Stimulated activated CD4-positive, alpha-beta T cell treated with anti-CD3 and anti-CD28 coated beads, Interleukin-15, amount 100 ng/mL, for 48 hours (primary cell): Measurements from ENCODE around the gene TBC1D19.

Experiments
- DNase-seq, 2 donors: peaks; one replicate each; pipeline ENCODE4 v3.0.0-alpha.2; 2020; ENCODE audit warnings: low read depth in 2 of 2

TBC1D19 gene

DNA sequence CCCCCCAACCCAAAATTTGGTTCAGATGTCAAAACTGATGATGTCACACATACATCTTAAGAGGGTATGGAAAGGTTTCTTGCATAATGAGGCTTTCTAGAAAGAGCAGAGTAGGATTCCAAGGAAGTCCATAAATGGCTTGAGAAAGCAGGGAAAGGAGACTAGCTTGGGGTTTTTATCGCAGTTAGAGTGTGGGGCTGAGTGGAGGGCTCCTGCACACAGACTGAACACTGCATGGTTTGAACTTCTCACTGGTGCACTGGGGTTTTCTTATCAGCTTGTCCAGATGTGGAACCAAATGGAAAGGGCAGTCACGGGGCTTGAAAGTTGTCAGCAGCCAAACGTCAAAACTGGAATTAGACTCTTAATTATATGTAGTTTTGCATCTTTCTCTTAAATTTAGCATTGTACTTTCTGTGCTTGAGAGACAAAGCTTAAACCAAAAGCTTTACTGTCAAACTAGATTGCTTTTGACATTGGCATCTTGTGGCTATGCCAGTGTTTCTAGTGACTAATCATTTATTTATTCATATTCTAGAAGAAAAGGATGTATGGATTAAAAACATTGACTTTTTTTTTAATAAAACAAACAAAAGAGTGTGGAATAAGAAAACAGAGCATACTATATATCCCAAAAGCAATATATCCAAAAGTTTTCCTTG lies 198.4 kb downstream of the TBC1D19 start:
- DNase-seq: no peak

DNA sequence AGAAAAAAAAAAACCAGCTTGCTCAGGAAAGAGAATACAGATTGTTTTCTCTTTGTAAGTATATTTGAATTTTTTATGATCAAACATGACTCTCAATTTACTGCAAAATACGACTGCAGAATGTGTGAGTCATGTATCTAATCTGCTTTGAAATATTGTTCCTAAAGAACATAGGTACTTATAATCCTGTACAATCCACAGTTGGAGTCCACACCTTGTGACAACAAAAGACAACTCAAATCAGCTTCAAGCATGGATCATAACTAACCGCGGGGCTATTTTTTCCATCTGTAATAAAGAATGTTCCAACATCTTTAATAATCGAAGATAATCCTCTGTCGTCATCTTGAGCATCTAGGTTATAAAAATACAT lies 198.9 kb downstream of the TBC1D19 start:
- no peak for DNase-seq

DNA sequence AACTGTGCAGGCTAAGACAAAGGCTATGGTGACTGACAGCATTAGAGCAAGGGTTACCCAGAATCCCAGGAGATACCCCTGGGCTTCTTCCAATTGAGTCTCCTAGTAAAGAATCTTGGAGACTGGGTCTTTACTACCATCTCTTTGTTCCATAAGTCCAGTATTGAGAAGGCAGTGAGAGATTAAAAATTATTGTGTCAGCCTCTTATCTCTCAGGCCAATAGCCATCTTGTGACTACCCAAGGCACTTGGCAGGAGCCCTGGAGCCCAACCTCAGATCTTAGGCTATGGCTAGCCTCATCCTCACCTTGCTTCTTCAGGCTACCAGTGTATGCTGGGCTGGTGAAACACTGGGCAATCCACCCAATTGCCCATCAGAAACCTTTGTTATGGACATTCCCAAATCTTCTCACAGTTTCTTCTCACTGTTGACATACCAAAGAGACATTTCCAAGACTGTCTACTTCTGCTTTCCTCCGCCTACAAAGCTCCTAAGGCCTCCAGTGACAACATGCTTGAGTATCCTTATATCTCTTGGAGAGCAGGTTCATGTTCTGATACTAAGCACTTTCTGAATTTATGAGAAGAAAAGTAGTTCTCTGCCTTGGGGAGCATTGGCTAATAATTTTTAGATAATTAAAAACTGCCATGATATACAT lies 200.5 kb downstream of the TBC1D19 start:
- DNase-seq: no peak

DNA sequence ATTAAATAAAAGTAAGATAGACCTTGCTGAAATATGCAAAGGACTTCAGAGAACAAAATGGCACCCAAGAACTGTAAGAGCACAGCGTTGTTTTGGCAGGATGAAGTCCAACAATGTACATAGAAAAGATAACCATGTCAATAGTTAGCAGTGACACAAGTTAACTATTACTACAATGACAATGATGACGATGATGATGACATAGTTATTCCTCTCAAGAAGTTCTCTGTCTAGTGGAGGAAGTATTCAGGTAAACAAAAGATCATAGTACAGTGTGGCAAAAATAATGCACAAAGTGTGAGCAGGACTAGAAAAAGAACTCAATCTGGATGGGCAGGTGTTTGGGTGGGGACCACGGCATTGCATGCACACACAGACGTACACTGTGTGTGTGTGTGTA lies 201.4 kb downstream of the TBC1D19 start:
- DNase-seq: no peak

DNA sequence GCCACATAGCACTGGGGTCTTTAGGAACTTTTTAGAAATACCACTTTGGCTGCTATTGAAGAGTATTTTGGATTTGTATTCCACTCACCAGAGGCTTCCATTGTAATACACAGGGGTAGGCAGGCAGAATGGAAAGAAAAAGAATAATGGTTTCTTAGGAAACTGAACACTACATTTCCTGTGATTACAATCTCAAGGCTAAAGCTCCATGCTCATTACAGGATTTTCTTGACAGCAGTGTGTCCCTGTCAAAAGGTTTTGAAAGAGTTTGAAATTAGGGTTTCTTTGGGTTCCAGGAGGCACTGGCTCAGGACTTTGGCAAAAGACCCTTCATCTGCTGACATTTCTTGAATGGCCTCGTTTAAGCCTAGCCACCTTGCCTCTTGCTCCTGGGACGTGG lies 201.9 kb downstream of the TBC1D19 start:
- no peak for DNase-seq

DNA sequence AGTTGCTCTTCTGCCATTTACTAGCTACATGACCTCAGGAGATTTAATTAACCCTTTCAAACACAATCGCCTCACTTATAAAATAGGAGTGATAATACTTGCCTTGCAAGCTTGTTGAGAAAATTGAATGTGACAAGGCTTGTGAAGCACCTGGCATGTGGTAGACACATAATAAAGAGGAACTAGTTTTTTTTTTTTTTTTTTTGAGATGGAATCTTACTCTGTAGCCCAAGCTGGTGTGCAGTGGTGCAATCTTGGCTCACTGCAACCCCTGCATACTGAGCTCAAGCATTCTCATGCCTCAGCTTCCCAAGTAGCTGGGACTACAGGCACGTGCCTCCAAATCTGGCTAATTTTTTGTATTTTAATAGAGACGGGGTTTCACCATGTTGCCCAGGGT lies 203.0 kb downstream of the TBC1D19 start:
- no peak for DNase-seq

DNA sequence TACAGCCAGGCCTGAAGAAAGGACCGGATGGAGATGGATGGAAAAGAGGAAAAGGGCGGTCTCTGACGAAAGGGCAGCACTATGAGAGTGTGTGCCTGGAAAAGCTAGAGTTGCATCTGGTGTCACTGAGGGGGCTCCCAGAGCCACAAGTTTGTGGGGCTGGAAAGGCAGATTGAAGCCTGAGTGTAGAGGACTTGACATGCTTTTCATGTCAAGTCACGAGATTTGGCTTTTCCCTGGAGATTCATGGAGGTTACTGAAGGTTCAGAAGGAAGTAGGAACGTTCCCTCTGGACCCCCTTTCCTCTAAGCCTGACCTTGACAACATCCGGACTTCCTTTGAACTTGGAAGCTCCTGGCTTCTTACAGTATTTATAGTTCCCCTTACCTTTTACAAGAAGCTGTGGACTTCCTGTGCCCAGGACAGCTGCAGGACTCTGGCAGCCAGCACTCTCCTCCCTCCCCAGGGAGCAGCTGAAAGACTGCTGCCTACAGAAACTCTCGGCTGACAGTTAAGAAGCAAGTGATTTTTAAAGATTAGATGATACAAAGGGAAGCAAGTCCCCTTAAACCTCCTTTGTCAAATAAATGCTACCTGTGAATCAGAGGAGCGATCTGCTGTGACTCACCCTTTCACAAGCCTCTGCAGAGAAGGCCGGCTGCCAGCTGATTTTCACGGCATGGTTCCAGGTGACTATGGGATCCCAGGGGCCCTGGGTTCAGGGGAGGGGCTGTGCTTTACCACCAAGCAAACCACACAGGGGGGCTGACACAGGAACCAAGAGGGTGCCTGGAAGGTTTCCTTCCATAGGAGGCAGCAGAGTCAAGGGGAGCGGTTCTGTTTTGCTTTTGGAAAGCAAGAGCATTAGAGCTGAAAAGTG lies 203.8 kb downstream of the TBC1D19 start:
- DNase-seq: peak; percentile 36 to 39

DNA sequence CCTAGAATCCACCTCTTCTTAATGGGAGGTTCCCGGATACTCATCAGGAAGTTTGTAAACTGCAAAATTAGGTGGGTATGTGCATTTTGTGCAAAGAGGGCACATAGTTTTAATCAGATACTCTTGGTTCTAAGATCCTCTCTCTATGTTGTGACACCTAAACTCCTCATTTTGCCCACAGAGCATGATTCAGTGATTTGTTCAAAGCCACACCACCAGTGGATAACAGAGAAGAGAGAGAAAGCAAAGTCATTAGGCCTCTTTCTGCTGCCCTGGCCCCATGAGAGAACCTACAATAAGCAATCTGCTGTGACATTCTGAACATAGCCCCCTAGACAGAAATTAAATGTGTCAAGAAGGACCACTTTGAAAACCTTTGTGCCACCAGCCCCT lies 204.5 kb downstream of the TBC1D19 start:
- no peak for DNase-seq

DNA sequence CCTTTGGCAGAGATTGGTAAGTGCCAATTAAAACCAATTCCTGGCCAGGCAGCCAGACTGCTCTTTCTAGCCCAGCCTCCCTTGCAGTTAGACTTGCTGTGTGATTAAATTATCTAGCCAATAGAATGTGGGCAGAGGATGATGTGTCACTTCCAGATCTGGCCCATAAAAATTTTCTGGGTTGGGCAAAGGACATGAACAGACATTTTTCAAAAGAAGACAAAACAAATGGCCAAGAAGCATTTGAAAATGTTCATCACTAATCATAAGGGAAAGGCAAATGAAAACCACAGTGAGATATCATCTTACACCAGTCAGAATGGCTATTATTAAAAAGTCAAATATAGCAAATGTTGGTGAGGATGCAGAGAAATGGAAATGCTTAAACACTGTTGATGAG lies 205.3 kb downstream of the TBC1D19 start:
- DNase-seq: no peak

DNA sequence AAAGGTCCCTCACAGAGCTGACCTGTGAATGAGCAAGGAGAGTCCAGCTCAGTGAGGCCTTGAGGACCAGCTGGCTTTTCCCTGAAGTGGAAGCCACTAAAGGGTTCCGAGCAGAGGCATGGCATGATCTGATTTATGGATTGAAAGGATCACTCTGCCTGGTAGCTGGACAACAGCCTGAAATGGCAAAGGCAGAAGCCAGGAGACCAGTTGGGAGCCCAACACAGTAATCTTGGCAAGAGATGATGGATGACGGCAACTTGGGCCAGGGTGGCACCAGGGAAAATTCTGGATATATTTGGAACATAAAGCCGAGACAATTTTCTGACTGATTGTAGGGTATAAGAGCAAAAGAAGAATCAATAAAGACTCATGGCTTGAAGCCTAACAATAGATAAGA lies 207.5 kb downstream of the TBC1D19 start:
- no peak for DNase-seq

DNA sequence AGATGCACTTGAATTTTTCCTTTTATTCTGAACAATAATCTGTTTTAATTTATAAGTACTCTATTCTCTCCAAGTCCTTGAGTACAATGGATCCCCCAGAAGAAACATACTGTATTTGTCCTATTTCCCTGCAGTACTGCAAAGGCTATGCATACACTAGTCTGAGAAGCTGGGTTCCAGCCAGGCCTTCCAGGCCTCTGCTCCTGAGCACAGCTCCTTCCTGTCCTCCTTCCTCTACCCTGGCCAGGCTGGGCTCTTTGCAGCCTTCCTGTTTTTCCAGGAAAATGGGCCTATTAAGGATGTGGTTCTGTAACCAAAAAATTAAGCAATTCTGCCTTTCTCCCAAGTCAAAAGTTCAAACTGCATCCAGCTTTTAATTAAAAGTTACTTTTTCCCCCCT lies 208.8 kb downstream of the TBC1D19 start:
- no peak for DNase-seq

DNA sequence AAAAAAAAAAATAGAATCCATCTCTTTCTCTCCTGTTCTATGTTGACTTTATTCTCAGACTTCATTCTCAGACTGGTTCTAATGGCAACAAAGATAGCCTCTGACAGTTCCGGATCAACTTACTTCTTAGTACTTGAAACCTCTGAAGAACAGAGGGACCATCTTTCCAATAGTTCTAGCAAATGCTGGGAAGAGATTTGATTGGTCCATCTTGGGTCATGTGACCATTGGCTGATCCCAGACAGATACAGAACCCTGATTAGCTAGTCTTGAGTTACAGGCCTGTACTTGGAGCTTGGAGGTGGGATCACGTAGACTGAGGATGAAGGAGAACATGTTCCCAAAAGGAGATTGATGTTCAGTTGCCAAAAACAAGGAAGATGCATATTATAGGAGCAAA lies 209.9 kb downstream of the TBC1D19 start:
- no peak for DNase-seq

DNA sequence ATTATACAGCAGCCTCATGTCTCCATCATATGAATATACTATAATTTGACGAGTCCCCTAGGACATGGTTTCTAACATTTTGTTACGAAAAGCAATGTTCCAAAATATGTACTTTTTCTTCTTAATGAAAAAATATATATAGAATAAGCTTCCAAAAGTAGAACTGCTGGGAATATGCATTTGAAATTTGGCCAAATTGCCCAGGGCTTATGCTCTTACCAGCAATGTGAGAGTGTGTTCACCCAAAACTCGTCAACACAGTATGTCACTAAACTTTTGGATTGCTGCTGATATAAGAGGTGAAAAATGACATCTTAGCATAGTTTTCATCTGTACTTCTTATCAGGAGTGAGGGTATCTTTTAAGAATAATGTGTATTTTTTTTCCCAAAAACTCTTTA lies 212.2 kb downstream of the TBC1D19 start:
- no peak for DNase-seq

DNA sequence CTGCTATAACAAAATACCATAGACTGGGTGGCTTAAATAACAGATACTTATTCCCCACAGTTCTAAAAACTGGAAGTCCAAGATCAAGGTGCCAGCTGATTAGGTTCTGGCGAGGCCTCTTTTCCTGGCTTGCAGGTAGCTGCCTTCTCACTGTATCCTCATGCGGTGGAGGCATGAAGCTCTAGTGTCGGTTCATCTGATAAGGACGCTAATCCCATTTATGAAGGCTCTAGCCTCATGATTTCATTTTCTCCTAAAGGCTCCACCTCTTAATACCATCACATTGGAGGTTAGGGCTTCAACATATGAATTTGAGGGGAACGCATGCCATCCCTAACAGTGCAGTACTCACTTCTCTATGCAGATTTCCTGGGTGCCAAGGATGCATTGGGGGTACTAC lies 218.9 kb downstream of the TBC1D19 start:
- DNase-seq: no peak

DNA sequence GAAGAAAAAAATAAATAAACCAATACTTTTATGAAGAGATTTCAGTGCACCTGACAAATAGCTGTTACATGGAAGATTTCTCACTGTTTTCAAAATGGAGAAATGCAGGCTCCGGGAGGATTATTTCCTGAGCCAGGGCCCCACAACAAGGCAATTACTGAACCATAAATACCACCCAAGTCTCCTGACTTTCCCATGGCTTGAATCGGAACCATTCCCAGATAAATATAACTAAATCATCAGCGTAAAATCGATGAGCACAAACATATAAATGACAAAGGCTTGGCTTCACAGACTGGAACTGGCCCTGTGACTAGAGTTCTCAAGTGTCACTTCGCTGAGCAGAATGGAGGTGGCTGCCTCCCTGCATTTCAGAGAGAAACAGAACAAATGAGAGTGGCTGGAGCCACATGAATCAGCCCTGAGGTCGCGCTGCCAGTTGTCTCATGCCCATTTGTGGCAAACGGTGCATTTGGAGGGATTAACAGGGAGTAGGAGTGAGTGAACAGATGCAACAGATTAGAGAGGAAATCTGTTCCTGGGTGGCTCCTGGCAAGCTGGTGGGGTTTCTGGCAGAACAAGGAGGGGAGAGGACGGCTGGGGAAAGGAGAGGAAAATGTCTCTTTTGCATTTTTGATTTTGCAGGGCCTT lies 219.5 kb downstream of the TBC1D19 start:
- DNase-seq: no peak

DNA sequence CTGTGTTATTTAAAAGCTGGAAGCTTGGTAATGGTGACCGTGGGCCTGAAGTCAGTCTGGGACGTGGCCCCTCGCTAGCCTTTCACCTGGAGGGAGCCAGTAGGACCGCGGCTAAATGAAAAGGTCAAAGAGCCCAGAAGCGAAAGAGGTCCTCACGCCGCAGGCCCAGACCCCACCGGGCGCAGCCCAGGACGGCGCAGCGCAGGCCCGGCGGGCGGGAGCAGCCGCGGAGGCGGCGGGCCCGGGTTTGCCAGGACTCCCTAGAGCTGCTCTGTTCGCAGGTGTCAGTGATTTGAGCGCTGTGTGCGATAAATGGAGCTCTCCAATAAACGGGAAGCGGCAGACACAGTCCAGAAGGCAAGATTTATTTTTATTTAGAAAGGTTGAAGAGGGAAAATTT lies 220.6 kb downstream of the TBC1D19 start:
- DNase-seq: no peak

DNA sequence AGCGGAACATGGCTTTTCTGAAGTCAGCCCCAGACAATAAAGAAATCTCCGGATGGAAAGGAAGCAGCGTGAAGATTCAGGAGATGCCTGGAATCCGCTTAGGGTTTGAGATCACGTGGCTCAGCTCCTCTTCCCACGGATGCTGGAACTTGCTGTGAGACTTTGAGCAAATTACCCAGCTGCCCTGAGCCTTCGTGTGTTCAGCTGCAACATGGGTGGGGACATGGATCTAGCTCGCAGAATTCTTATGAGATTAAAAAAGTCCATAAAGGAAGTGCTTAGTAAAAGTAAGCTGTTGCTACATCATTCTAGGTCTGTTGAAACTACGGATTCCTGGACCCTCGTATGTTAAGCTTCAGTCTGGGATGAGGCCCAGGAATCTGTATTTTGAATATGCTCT lies 221.0 kb downstream of the TBC1D19 start:
- DNase-seq: no peak
